Measurements from ENCODE around the gene CMBL.
"Not testable (repeated sequence)": the region's sequence is repeated elsewhere in the genome, so short reads cannot be mapped to it uniquely, and the experiment has no call there.

Gene CMBL

GRCh38 chr5:10310066-10310779 is 2.5 kb upstream of the CMBL start:
- peak in 2 of 4 experiments; percentile 28 to 49 for DNase-seq

GRCh38 chr5:10308844-10309243 is 1.1 kb upstream of the CMBL start:
- no peak for DNase-seq

GRCh38 chr5:10306806-10307205 is 896 bp downstream of the CMBL start:
- DNase-seq: no peak

- no peak for DNase-seq
These were observed 1.6 kb downstream of the CMBL start for GRCh38 chr5:10306114-10306513.

GRCh38 chr5:10304932-10305331 is 2.8 kb downstream of the CMBL start:
- no peak for DNase-seq

- DNase-seq: no peak
These were observed 4.0 kb downstream of the CMBL start for GRCh38 chr5:10303699-10304170.

GRCh38 chr5:10303201-10303600 is 4.5 kb downstream of the CMBL start:
- no peak for DNase-seq

- no peak for DNase-seq
These were observed 5.7 kb downstream of the CMBL start for GRCh38 chr5:10301842-10302610.

GRCh38 chr5:10301266-10301665 is 6.4 kb downstream of the CMBL start:
- DNase-seq: no peak

GRCh38 chr5:10300246-10300645 is 7.5 kb downstream of the CMBL start:
- no peak for DNase-seq

- no peak for DNase-seq
These were observed 10.0 kb downstream of the CMBL start for GRCh38 chr5:10297646-10298204.

- no peak for DNase-seq
These were observed 11.9 kb downstream of the CMBL start for GRCh38 chr5:10295619-10296326.

- DNase-seq: no peak
These were observed 13.6 kb downstream of the CMBL start for GRCh38 chr5:10293907-10294662.

- no peak for DNase-seq
These were observed 15.9 kb downstream of the CMBL start for GRCh38 chr5:10291692-10292339.

GRCh38 chr5:10290438-10290837 is 17.3 kb downstream of the CMBL start:
- DNase-seq: no peak

GRCh38 chr5:10289991-10290390 is 17.7 kb downstream of the CMBL start:
- DNase-seq: no peak

GRCh38 chr5:10289353-10289752 is 18.3 kb downstream of the CMBL start:
- DNase-seq: no peak

- DNase-seq: no peak
These were observed 19.0 kb downstream of the CMBL start for GRCh38 chr5:10288592-10289219.

GRCh38 chr5:10286862-10287227 is 20.9 kb downstream of the CMBL start:
- DNase-seq: no peak

- no peak for DNase-seq
These were observed 21.4 kb downstream of the CMBL start for GRCh38 chr5:10286162-10286861.

- not testable (repeated sequence) for DNase-seq
These were observed 22.3 kb downstream of the CMBL start for GRCh38 chr5:10285362-10285761.
